Astrocyte (in vitro differentiated cells and primary cell): ENCODE results near the gene MTRFR.
"Not testable (repeated sequence)": the region's sequence is repeated elsewhere in the genome, so short reads cannot be mapped to it uniquely, and the experiment has no call there.

Experiments used
- CTCF ChIP-seq: IDR thresholded peaks from 2 replicates; pipeline ENCODE4 v1.5.1; 2011; ENCODE audit warnings: low read depth, mild to moderate bottlenecking, inconsistent platforms, low read length, moderate library complexity; ENCODE audit not compliant: insufficient read depth
- EZH2 ChIP-seq: IDR thresholded peaks from 2 replicates; pipeline ENCODE4 v1.6.1; 2012; ENCODE audit warnings: mild to moderate bottlenecking, low read length, inconsistent platforms; ENCODE audit not compliant: insufficient read depth

- TF ChIP-seq CTCF, EZH2: not testable (repeated sequence)
Measured at GRCh38 chr12:123207815-123208214, 25.4 kb upstream of the MTRFR start.
